ENCODE results near the gene FOXO6.

The FOXO6 gene

GRCh38 chr1:41353744-41354143 lies 7.5 kb upstream of the FOXO6 start:
- no peak for DNase-seq (ENCODE audit: low spot score)

GRCh38 chr1:41354956-41355355 lies 6.3 kb upstream of the FOXO6 start:
- DNase-seq (ENCODE audit: low spot score): no peak

GRCh38 chr1:41355356-41355755 lies 5.9 kb upstream of the FOXO6 start:
- DNase-seq (ENCODE audit: low spot score): no peak

- DNase-seq (ENCODE audit: low spot score): no peak
Observed at GRCh38 chr1:41355761-41356160, 5.5 kb upstream of the FOXO6 start.

- no peak for DNase-seq (ENCODE audit: low spot score)
Observed at GRCh38 chr1:41356752-41357151, 4.5 kb upstream of the FOXO6 start.

GRCh38 chr1:41357451-41358101 lies 3.7 kb upstream of the FOXO6 start:
- DNase-seq (ENCODE audit: low spot score): no peak

GRCh38 chr1:41358131-41359021 lies 2.9 kb upstream of the FOXO6 start:
- DNase-seq (ENCODE audit: low spot score): no peak

GRCh38 chr1:41359211-41360073 lies 1.8 kb upstream of the FOXO6 start:
- DNase-seq (ENCODE audit: low spot score): no peak

- DNase-seq (ENCODE audit: low spot score): no peak
Observed at GRCh38 chr1:41360074-41360785, 1.0 kb upstream of the FOXO6 start.

- DNase-seq (ENCODE audit: low spot score): no peak
Observed at GRCh38 chr1:41361495-41362356, 492 bp downstream of the FOXO6 start.

- DNase-seq (ENCODE audit: low spot score): no peak
Observed at GRCh38 chr1:41362357-41362721, 1.1 kb downstream of the FOXO6 start.

GRCh38 chr1:41362749-41363590 lies 1.7 kb downstream of the FOXO6 start:
- no peak for DNase-seq (ENCODE audit: low spot score)

- no peak for DNase-seq (ENCODE audit: low spot score)
Observed at GRCh38 chr1:41363591-41364320, 2.5 kb downstream of the FOXO6 start.

- no peak for DNase-seq (ENCODE audit: low spot score)
Observed at GRCh38 chr1:41364442-41365319, 3.4 kb downstream of the FOXO6 start.

GRCh38 chr1:41365320-41365633 lies 4.0 kb downstream of the FOXO6 start:
- no peak for DNase-seq (ENCODE audit: low spot score)

- no peak for DNase-seq (ENCODE audit: low spot score)
Observed at GRCh38 chr1:41365772-41366454, 4.7 kb downstream of the FOXO6 start.

GRCh38 chr1:41366455-41367287 lies 5.4 kb downstream of the FOXO6 start:
- no peak for DNase-seq (ENCODE audit: low spot score)

Measured in RKO (cell line).